Colonic mucosa (tissue), 4 donors: ENCODE results near the gene NR1I3. TPM values are rescaled to one million over a fixed set of nuclear protein-coding genes. Genes with fewer than 3 reads are reported as not detected.

ENCODE experiments used
- DNase-seq: peaks from one replicate; pipeline ENCODE4 v3.0.0-alpha.2; 2020
- H3K27ac ChIP-seq: fragments of 200-600 bp; one replicate; pipeline ENCODE4 v1.8.0; 2021
- H3K27me3 ChIP-seq: fragments of 200-600 bp; one replicate; pipeline ENCODE4 v1.8.0; 2021
- H3K36me3 ChIP-seq: fragments of 200-600 bp; one replicate; pipeline ENCODE4 v1.8.0; 2021
- H3K4me1 ChIP-seq: fragments of 200-600 bp; one replicate; pipeline ENCODE4 v1.8.0; 2021; ENCODE audit warnings: mild to moderate bottlenecking
- H3K4me3 ChIP-seq: fragments of 200-600 bp; one replicate; pipeline ENCODE4 v1.8.0; 2021
- H3K9ac ChIP-seq, 2 donors: one replicate each; pipeline ENCODE4 v1.7.0; 2013; ENCODE audit warnings: control low read depth in 2 of 2, low read depth in 2 of 2, low read length in 2 of 2
- H3K9me3 ChIP-seq: fragments of 200-600 bp; one replicate; pipeline ENCODE4 v1.8.0; 2021
- CTCF ChIP-seq: fragments of 200-600 bp; IDR thresholded peaks from one replicate; pipeline ENCODE4 v1.8.0; 2022; ENCODE audit warnings: antibody characterized with exemption, mild to moderate bottlenecking
- intact Hi-C: fragments of 100-400 bp; cut with DNase I; formaldehyde crosslinking; loops from one replicate; pipeline ENCODE4 v1.14.1; 2022
- total RNA-seq, 2 donors: library from RNA; stranded (reverse); fragmentation: NEBNext Ultra II Directional in 1 of 2; extraction: Animal tissue kit (Norgen Biotek cat#: 25700) in 1 of 2; gene quantifications; one replicate each; pipeline ENCODE4 v1.2.1, GENCODE V29; 2021
- donor health status: healthy.
- donor health status: DM: no; HTN: no; CAD: no.
- donor health status: DM: no; HTN: no; CAD: no.

Gene NR1I3
- total RNA-seq, 2 donors from 2014 or later = not detected

GRCh38 chr1:161261261-161262235 is 23.5 kb upstream of the NR1I3 start:
- Histone ChIP-seq H3K9ac (no peak overlapping the region), H3K4me3 (no peak overlapping the region), H3K36me3 (no peaks in the 10 kb centered on the region), H3K9me3 (no peaks in the 10 kb centered on the region), H3K4me1 (peaks cover 7% of the 10 kb centered on the region), H3K27ac (no peak overlapping the region), H3K27me3 (peaks cover 35% of the 10 kb centered on the region)
- no peak for DNase-seq
- intact Hi-C loops = no loop called here
- no peak for TF ChIP-seq CTCF

GRCh38 chr1:161260376-161261260 is 22.6 kb upstream of the NR1I3 start:
- DNase-seq = no peak
- intact Hi-C loops = no loop called here
- no peak for TF ChIP-seq CTCF
- Histone ChIP-seq H3K9me3 (no peaks in the 10 kb centered on the region), H3K27me3 (peaks cover 35% of the 10 kb centered on the region), H3K4me1 (peaks cover 7% of the 10 kb centered on the region), H3K9ac (no peak overlapping the region), H3K36me3 (no peaks in the 10 kb centered on the region), H3K4me3 (no peak overlapping the region), H3K27ac (no peak overlapping the region)

GRCh38 chr1:161259765-161260164 is 21.8 kb upstream of the NR1I3 start:
- H3K27ac ChIP-seq = no peak overlapping the region
- peaks cover 35% of the 10 kb centered on the region for H3K27me3 ChIP-seq
- H3K4me3 ChIP-seq = no peak overlapping the region
- intact Hi-C loops = no loop called here
- no peak for TF ChIP-seq CTCF
- DNase-seq = no peak
- H3K9me3 ChIP-seq = no peaks in the 10 kb centered on the region
- no peaks in the 10 kb centered on the region for H3K36me3 ChIP-seq
- no peak overlapping the region for H3K9ac ChIP-seq
- peaks cover 7% of the 10 kb centered on the region for H3K4me1 ChIP-seq

- TF ChIP-seq CTCF = no peak
- intact Hi-C loops = no loop called here
- peaks cover 7% of the 10 kb centered on the region for H3K4me1 ChIP-seq
- H3K27me3 ChIP-seq = peaks cover 35% of the 10 kb centered on the region
- DNase-seq = no peak
- no peaks in the 10 kb centered on the region for H3K36me3 ChIP-seq
- H3K27ac ChIP-seq = no peak overlapping the region
- H3K4me3 ChIP-seq = no peak overlapping the region
- H3K9ac ChIP-seq = no peak overlapping the region
- no peaks in the 10 kb centered on the region for H3K9me3 ChIP-seq
These were observed 21.3 kb upstream of the NR1I3 start for GRCh38 chr1:161259345-161259702.
